Muscle layer of duodenum (tissue), 2 donors: Measurements from ENCODE around the gene HELT.
A peak's percentile ranks its signal among the peaks of the same experiment; 100 is the strongest.

Source experiments
- H3K27ac ChIP-seq: one replicate; pipeline ENCODE4 v1.7.0; 2013; ENCODE audit warnings: mild to moderate bottlenecking, low read length
- H3K27me3 ChIP-seq: one replicate; pipeline ENCODE4 v1.7.0; 2013; ENCODE audit warnings: low read depth, mild to moderate bottlenecking, control low read depth, low read length
- H3K36me3 ChIP-seq, 2 donors: one replicate each; pipeline ENCODE4 v1.7.0; 2013; ENCODE audit warnings: low read length in 2 of 2, control low read depth in 1 of 2, mild to moderate bottlenecking in 1 of 2; ENCODE audit not compliant: insufficient read depth in 2 of 2, control insufficient read depth in 1 of 2
- H3K4me1 ChIP-seq, 2 donors: one replicate each; pipeline ENCODE4 v1.7.0; 2013; ENCODE audit warnings: low read length in 2 of 2, mild to moderate bottlenecking in 2 of 2, control low read depth in 1 of 2, moderate library complexity in 1 of 2; ENCODE audit not compliant: insufficient read depth in 2 of 2, control insufficient read depth in 1 of 2
- H3K4me3 ChIP-seq, 2 donors: one replicate each; pipeline ENCODE4 v1.7.0; 2013; ENCODE audit warnings: low read length in 2 of 2, low read depth in 1 of 2, mild to moderate bottlenecking in 1 of 2
- H3K9me3 ChIP-seq, 2 donors: one replicate each; pipeline ENCODE4 v1.7.0; 2013; ENCODE audit warnings: low read length in 2 of 2, control low read depth in 1 of 2, mild to moderate bottlenecking in 1 of 2; ENCODE audit not compliant: control insufficient read depth in 1 of 2
- donor health status: healthy.

Gene HELT

GRCh38 chr4:185004562-185005218, 13.6 kb upstream of the HELT start:
- H3K4me1 ChIP-seq: peaks cover 0 to 11% of the 10 kb centered on the region in 2 donors
- no peak overlapping the region for H3K27ac ChIP-seq
- H3K9me3 ChIP-seq: no peaks in the 10 kb centered on the region
- no peaks in the 10 kb centered on the region for H3K36me3 ChIP-seq
- H3K27me3 ChIP-seq: peaks cover 7% of the 10 kb centered on the region
- peak overlapping the region; percentile 42 to 55 for H3K4me3 ChIP-seq

GRCh38 chr4:185005219-185005819, 13.0 kb upstream of the HELT start:
- Histone ChIP-seq H3K4me3 (peak overlapping the region; percentile 42 to 55), H3K27me3 (peaks cover 7% of the 10 kb centered on the region), H3K4me1 (peaks cover 0 to 11% of the 10 kb centered on the region in 2 donors), H3K27ac (no peak overlapping the region), H3K9me3 (no peaks in the 10 kb centered on the region), H3K36me3 (no peaks in the 10 kb centered on the region)

GRCh38 chr4:185011408-185011807, 6.9 kb upstream of the HELT start:
- Histone ChIP-seq H3K36me3 (no peaks in the 10 kb centered on the region), H3K4me3 (no peak overlapping the region), H3K27me3 (peaks cover 25% of the 10 kb centered on the region), H3K27ac (no peak overlapping the region), H3K9me3 (no peaks in the 10 kb centered on the region), H3K4me1 (peaks cover 0 to 3% of the 10 kb centered on the region in 2 donors)

- H3K27ac ChIP-seq: no peak overlapping the region
- H3K4me1 ChIP-seq: peaks cover 0 to 24% of the 10 kb centered on the region in 2 donors
- H3K36me3 ChIP-seq: no peaks in the 10 kb centered on the region
- no peak overlapping the region for H3K4me3 ChIP-seq
- H3K27me3 ChIP-seq: peaks cover 31% of the 10 kb centered on the region
- no peaks in the 10 kb centered on the region for H3K9me3 ChIP-seq
Observed at GRCh38 chr4:185013417-185014125, 4.7 kb upstream of the HELT start.

GRCh38 chr4:185015108-185015507, 3.2 kb upstream of the HELT start:
- Histone ChIP-seq H3K27ac (no peak overlapping the region), H3K36me3 (no peaks in the 10 kb centered on the region), H3K9me3 (no peaks in the 10 kb centered on the region), H3K27me3 (peaks cover 38% of the 10 kb centered on the region), H3K4me1 (peaks cover 0 to 36% of the 10 kb centered on the region in 2 donors), H3K4me3 (no peak overlapping the region)

GRCh38 chr4:185016101-185016940, 2.0 kb upstream of the HELT start:
- Histone ChIP-seq H3K27ac (no peak overlapping the region), H3K4me1 (peaks cover 0 to 49% of the 10 kb centered on the region in 2 donors), H3K9me3 (no peaks in the 10 kb centered on the region), H3K4me3 (no peak overlapping the region), H3K27me3 (peaks cover 46% of the 10 kb centered on the region), H3K36me3 (no peaks in the 10 kb centered on the region)

- Histone ChIP-seq H3K27me3 (peaks cover 46% of the 10 kb centered on the region), H3K9me3 (no peaks in the 10 kb centered on the region), H3K27ac (no peak overlapping the region), H3K4me3 (no peak overlapping the region), H3K36me3 (no peaks in the 10 kb centered on the region), H3K4me1 (peaks cover 0 to 51% of the 10 kb centered on the region in 2 donors)
Observed at GRCh38 chr4:185016946-185017758, 1.1 kb upstream of the HELT start.

- Histone ChIP-seq H3K9me3 (no peaks in the 10 kb centered on the region), H3K27ac (no peak overlapping the region), H3K4me1 (peaks cover 0 to 51% of the 10 kb centered on the region in 2 donors), H3K36me3 (no peaks in the 10 kb centered on the region), H3K27me3 (peaks cover 42% of the 10 kb centered on the region), H3K4me3 (no peak overlapping the region)
Observed at GRCh38 chr4:185018834-185019455, 655 bp downstream of the HELT start.

GRCh38 chr4:185019456-185020292, 1.4 kb downstream of the HELT start:
- Histone ChIP-seq H3K9me3 (no peaks in the 10 kb centered on the region), H3K4me3 (no peak overlapping the region), H3K27ac (no peak overlapping the region), H3K27me3 (peaks cover 43% of the 10 kb centered on the region), H3K4me1 (peaks cover 0 to 51% of the 10 kb centered on the region in 2 donors), H3K36me3 (no peaks in the 10 kb centered on the region)
